Endothelial cell of umbilical vein (primary cell): ENCODE data around the gene KPTN. TPM values are rescaled to one million over a fixed set of nuclear protein-coding genes. Genes with fewer than 3 reads are reported as not detected.

ENCODE experiments used
- BruUV-seq: library from RNA; stranded (reverse); fragments of 400-500 nt; replicated peaks from 2 replicates; lab custom pipeline; 2021; lab: Mats Ljungman, UMichigan
- CTCF ChIA-PET: fragments of 300-600, 350-600 bp; sonication (Branson Sonifier 250); formaldehyde crosslinking; loops from one replicate; lab custom pipeline; 2021; ENCODE audit warnings: antibody characterized with exemption, inconsistent platforms; lab: Charles Lee
- POLR2A ChIA-PET: fragments of 300-600, 350-600 bp; sonication (Branson Sonifier 250); formaldehyde crosslinking; loops from one replicate; lab custom pipeline; 2021; ENCODE audit warnings: antibody characterized with exemption, inconsistent platforms; lab: Charles Lee
- DNase-seq: peaks from one replicate; pipeline ENCODE4 v3.0.0-alpha.2; 2011; ENCODE audit warnings: low read depth, low spot score
- FAIRE-seq: peaks from 2 replicates; lab custom pipeline; 2011; peaks lifted over from hg19 to GRCh38; lab: Jason Lieb, UNC
- H2AFZ ChIP-seq: 2 replicates; pipeline ENCODE4 v1.6.0; 2012; ENCODE audit warnings: low read depth, low read length, control low read depth, inconsistent platforms
- H3K27ac ChIP-seq: 2 replicates; pipeline ENCODE4 v1.5.1; 2011; ENCODE audit warnings: low read depth, mild to moderate bottlenecking, control low read depth, low read length, moderate library complexity; ENCODE audit not compliant: insufficient read depth
- H3K27me3 ChIP-seq, 2 experiments: 2 replicates each; pipeline versions ENCODE4 v1.6.0 to v1.6.1; 2011; ENCODE audit warnings: low read length in 2 of 2, mixed read lengths in 1 of 2; ENCODE audit not compliant: control insufficient read depth in 2 of 2, insufficient read depth in 2 of 2
- H3K36me3 ChIP-seq, 2 experiments: 2 replicates in 1 of 2; 3 replicates in 1 of 2; pipeline ENCODE4 v1.5.1; 2011; ENCODE audit warnings: low read length in 2 of 2, mild to moderate bottlenecking in 1 of 2, moderate library complexity in 1 of 2; ENCODE audit not compliant: control insufficient read depth in 2 of 2, insufficient read depth in 2 of 2; ENCODE audit errors: extremely low read depth in 1 of 2
- H3K4me1 ChIP-seq: 3 replicates; pipeline ENCODE4 v1.5.1; 2011; ENCODE audit warnings: mild to moderate bottlenecking, low read length; ENCODE audit not compliant: control insufficient read depth, insufficient read depth; ENCODE audit errors: extremely low read depth
- H3K4me2 ChIP-seq: 2 replicates; pipeline ENCODE4 v1.6.1; 2011; ENCODE audit warnings: low read length, control low read depth, mixed read lengths; ENCODE audit not compliant: insufficient read depth
- H3K4me3 ChIP-seq, 3 experiments: fragments of 200-600 bp in 1 of 3; sonication (generic), shearing (Covaris generic) in 1 of 3; replicated peaks in 1 of 3; 2 replicates each; pipeline ENCODE4 v1.5.1; 2011 to 2016; ENCODE audit warnings: control low read depth in 3 of 3, low read length in 3 of 3, mild to moderate bottlenecking in 2 of 3, inconsistent platforms in 1 of 3, low read depth in 1 of 3, moderate library complexity in 1 of 3; ENCODE audit not compliant: insufficient read depth in 1 of 3
- H3K79me2 ChIP-seq: 2 replicates; pipeline ENCODE4 v1.6.0; 2012; ENCODE audit warnings: low read length, inconsistent platforms; ENCODE audit not compliant: control insufficient read depth, insufficient read depth
- H3K9ac ChIP-seq: replicated peaks from 2 replicates; pipeline ENCODE3; 2011; ENCODE audit warnings: low read length, control low read depth; ENCODE audit not compliant: insufficient read depth; ENCODE audit errors: extremely low read depth
- H3K9me1 ChIP-seq: replicated peaks from 3 replicates; pipeline ENCODE4 v1.6.0; 2011; ENCODE audit warnings: mild to moderate bottlenecking, low read length; ENCODE audit not compliant: control insufficient read depth, insufficient read depth; ENCODE audit errors: extremely low read depth
- H3K9me3 ChIP-seq: replicated peaks from 2 replicates; pipeline ENCODE4 v1.5.1; 2012; ENCODE audit warnings: low read length, inconsistent platforms; ENCODE audit not compliant: control insufficient read depth, insufficient read depth
- H4K20me1 ChIP-seq: replicated peaks from 2 replicates; pipeline ENCODE3; 2011; ENCODE audit warnings: mild to moderate bottlenecking, low read length; ENCODE audit not compliant: control insufficient read depth, insufficient read depth; ENCODE audit errors: extremely low read depth
- CTCF ChIP-seq, 2 donors: IDR thresholded peaks; 1 replicate in 1 of 2; 2 replicates in 1 of 2; pipeline ENCODE4 v1.5.1; 2011; ENCODE audit warnings: low read length in 2 of 2, mild to moderate bottlenecking in 2 of 2, moderate library complexity in 2 of 2, control low read depth in 1 of 2, inconsistent platforms in 1 of 2, low read depth in 1 of 2; ENCODE audit not compliant: insufficient read depth in 1 of 2; ENCODE audit errors: extremely low read depth in 1 of 2
- EZH2 ChIP-seq: IDR thresholded peaks from 2 replicates; pipeline ENCODE4 v1.6.1; 2012; ENCODE audit warnings: borderline replicate concordance, low read depth, mild to moderate bottlenecking, moderate library complexity, low read length, inconsistent platforms; ENCODE audit not compliant: severe bottlenecking
- FOS ChIP-seq: IDR thresholded peaks from 2 replicates; pipeline ENCODE4 v1.6.1; 2011; ENCODE audit warnings: mild to moderate bottlenecking, low read length, moderate library complexity, borderline replicate concordance; ENCODE audit not compliant: insufficient read depth
- GATA2 ChIP-seq: IDR thresholded peaks from 2 replicates; pipeline ENCODE4 v1.7.0; 2011; ENCODE audit warnings: low read depth, mild to moderate bottlenecking, moderate library complexity, mixed read lengths, low read length; ENCODE audit not compliant: insufficient read length, insufficient read depth
- JUN ChIP-seq: IDR thresholded peaks from 2 replicates; pipeline ENCODE4 v1.6.1; 2011; ENCODE audit warnings: borderline replicate concordance, low read depth; ENCODE audit not compliant: insufficient read length, insufficient read depth
- MAX ChIP-seq: IDR thresholded peaks from 2 replicates; pipeline ENCODE4 v1.6.1; 2011; ENCODE audit not compliant: insufficient read depth, insufficient read length
- MYC ChIP-seq: IDR thresholded peaks from one replicate; pipeline ENCODE4 v1.6.1; 2011; ENCODE audit warnings: mild to moderate bottlenecking, low read depth, low read length
- POLR2A ChIP-seq: IDR thresholded peaks from 2 replicates; pipeline ENCODE4 v1.6.1; 2012; ENCODE audit warnings: low read depth, mild to moderate bottlenecking, control low read depth, low read length
- POLR2AphosphoS5 ChIP-seq: IDR thresholded peaks from 2 replicates; pipeline ENCODE4 v1.6.1; 2012; ENCODE audit warnings: low read depth, mild to moderate bottlenecking, control low read depth, low read length, moderate library complexity; ENCODE audit not compliant: insufficient read depth
- dilution Hi-C: fragments of 300-500 bp; cut with MboI; formaldehyde crosslinking; loops from one replicate; pipeline ENCODE4 v1.15.0; 2019; ENCODE audit warnings: low sequenced_read_pairs; ENCODE audit not compliant: extremely low pct_ligation_motif_present
- intact Hi-C: fragments of 100-400 bp; cut with micrococcal nuclease; formaldehyde crosslinking; loops from one replicate; pipeline ENCODE4 v1.10.0; 2022
- polyA plus RNA-seq, 4 experiments: library from polyadenylated mRNA; depleted of rRNA in 3 of 4; stranded (reverse) in 3 of 4; unstranded in 1 of 4; fragments of >200 nt; gene quantifications; 2 replicates each; pipeline versions ENCODE4 v1.2.1 to v1.2.3, GENCODE V29; 2011 to 2012; ENCODE audit warnings: missing spikeins in 1 of 4
- total RNA-seq: library from RNA; stranded (reverse); gene quantifications from 2 replicates; pipeline ENCODE4 v1.2.3, GENCODE V29; 2021

The KPTN gene
- total and polyA plus RNA-seq, 2 donors (not counting 3 experiments of a cell fraction or from before 2014, with no cell fraction given), result 14.7 to 15.5 TPM

DNA sequence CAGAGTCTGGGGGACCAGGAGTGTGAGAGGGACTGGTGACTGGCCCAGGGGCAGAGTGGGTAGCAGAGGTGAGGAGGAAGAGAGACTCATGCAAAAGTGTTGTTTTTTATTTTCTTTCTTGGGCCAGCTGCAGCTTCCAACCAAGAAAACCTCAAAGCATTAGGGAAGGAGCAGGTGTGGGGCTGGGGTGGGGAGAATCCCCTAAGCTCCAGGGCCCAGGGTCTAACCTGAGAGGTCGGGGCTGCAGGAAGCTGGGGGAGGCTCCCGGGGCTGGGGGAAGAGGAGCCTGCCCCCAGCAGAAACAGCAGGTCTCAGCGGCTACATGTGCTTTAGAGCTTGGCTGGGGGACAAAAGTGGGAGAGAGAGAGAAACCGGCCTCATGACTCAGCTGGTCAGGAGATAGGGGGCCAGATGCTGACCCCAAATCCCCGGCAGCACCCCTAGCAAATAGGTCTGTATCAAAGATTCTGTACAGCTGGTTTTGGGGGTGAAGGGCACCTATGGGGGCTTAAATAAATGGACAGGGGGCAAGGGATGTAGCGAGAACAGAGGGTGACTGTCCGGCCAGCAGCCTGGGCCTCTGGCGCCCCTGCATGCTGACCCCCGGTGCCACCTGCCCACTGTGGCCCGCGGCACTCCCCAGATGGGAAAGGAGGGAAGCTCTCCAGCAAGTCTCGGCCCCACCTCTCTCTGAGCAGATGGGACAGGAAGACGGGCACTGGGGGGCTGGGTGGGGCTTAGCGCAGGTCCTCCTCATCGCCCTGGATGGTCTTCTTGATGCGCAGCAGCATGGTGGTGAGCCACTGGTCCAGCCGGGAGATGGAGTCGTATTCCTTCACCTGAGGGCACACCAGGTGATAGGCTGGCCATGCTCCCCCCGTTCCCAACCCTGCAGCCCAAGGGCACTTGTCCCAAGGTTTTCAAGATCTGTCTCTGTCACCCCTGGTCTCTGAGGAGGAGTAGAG lies 3.8 kb upstream of the KPTN start:
- H4K20me1 ChIP-seq, result no peaks in the 10 kb centered on the region
- H3K9ac ChIP-seq, result no peak overlapping the region
- no peaks in the 10 kb centered on the region for H3K27me3 ChIP-seq
- H3K4me2 ChIP-seq, result no peak overlapping the region
- peaks cover 0 to 24% of the 10 kb centered on the region in 2 experiments for H3K36me3 ChIP-seq
- dilution Hi-C loops, result no loop called here
- TF ChIP-seq GATA2, result no peak
- TF ChIP-seq MYC, result no peak
- no peak for TF ChIP-seq POLR2A
- TF ChIP-seq CTCF (IDR thresholded peaks at IDR 0.05; ENCODE audit: extremely low read depth in 1 of 2, insufficient read depth in 1 of 2, low read depth in 1 of 2, low read length in 2 of 2), result no peak
- TF ChIP-seq JUN, result no peak
- no peak for TF ChIP-seq FOS
- TF ChIP-seq MAX, result no peak
- TF ChIP-seq POLR2AphosphoS5, result no peak
- TF ChIP-seq EZH2, result no peak
- intact Hi-C loops, result no loop called here
- no peaks in the 10 kb centered on the region for H3K9me1 ChIP-seq
- POLR2A ChIA-PET, result no interaction called here
- H3K9me3 ChIP-seq, result no peaks in the 10 kb centered on the region
- CTCF ChIA-PET, result interaction anchor here (1.7 kb wide), 1 partner anchor 51 kb away, joined by 4 read pairs; no protein-coding TSS in a partner anchor
- peaks cover 3% of the 10 kb centered on the region for H3K4me1 ChIP-seq
- BruUV-seq, result TSS peak; percentile 69
- DNase-seq (no peak), FAIRE-seq (no peak)
- H3K79me2 ChIP-seq, result no peaks in the 10 kb centered on the region
- no peak overlapping the region for H3K4me3 ChIP-seq
- no peak overlapping the region for H3K27ac ChIP-seq
- H2AFZ ChIP-seq, result no peak overlapping the region
